Immature natural killer cell (primary cell): ENCODE results near the gene ATP2A1. TPM values are rescaled to one million over a fixed set of nuclear protein-coding genes. Genes with fewer than 3 reads are reported as not detected.

ENCODE experiments used
- DNase-seq, 3 donors: peaks; one replicate each; pipeline ENCODE4 v3.0.0; 2022; ENCODE audit warnings: mixed read lengths in 1 of 3
- H3K27ac Mint-ChIP-seq, 6 donors: one replicate each; pipeline ENCODE4 v1.8.0; 2020; ENCODE audit warnings: mixed read lengths in 6 of 6, mild to moderate bottlenecking in 5 of 6, inconsistent platforms in 4 of 6, moderate library complexity in 3 of 6
- H3K27me3 Mint-ChIP-seq, 3 donors: one replicate each; pipeline ENCODE4 v1.8.0; 2020 to 2021; ENCODE audit warnings: low read depth in 3 of 3, mild to moderate bottlenecking in 3 of 3, mixed read lengths in 3 of 3, moderate library complexity in 3 of 3, inconsistent platforms in 1 of 3
- H3K36me3 Mint-ChIP-seq, 3 donors: one replicate each; pipeline ENCODE4 v1.8.0; 2020; ENCODE audit warnings: mixed read lengths in 3 of 3, inconsistent platforms in 2 of 3, mild to moderate bottlenecking in 2 of 3
- H3K4me1 Mint-ChIP-seq, 2 donors: one replicate each; pipeline ENCODE4 v1.8.0; 2020; ENCODE audit warnings: inconsistent platforms in 2 of 2, mild to moderate bottlenecking in 2 of 2, mixed read lengths in 2 of 2, moderate library complexity in 1 of 2
- H3K4me3 Mint-ChIP-seq, 5 donors: one replicate each; pipeline ENCODE4 v1.8.0; 2020; ENCODE audit warnings: mild to moderate bottlenecking in 5 of 5, mixed read lengths in 5 of 5, inconsistent platforms in 3 of 5, moderate library complexity in 3 of 5
- H3K9me3 Mint-ChIP-seq, 6 donors: one replicate each; pipeline ENCODE4 v1.8.0; 2020; ENCODE audit warnings: mild to moderate bottlenecking in 6 of 6, mixed read lengths in 6 of 6, inconsistent platforms in 4 of 6, moderate library complexity in 3 of 6
- polyA plus RNA-seq, 3 donors: library from polyadenylated mRNA; unstranded; fragments of 300-500 nt; fragmentation: Illumina TruSeq; gene quantifications; one replicate each; pipeline ENCODE4 v1.2.3, GENCODE V29; 2021

ATP2A1 gene
- polyA plus RNA-seq, 3 donors from 2014 or later, result 0.31 TPM; not detected in 2

DNA sequence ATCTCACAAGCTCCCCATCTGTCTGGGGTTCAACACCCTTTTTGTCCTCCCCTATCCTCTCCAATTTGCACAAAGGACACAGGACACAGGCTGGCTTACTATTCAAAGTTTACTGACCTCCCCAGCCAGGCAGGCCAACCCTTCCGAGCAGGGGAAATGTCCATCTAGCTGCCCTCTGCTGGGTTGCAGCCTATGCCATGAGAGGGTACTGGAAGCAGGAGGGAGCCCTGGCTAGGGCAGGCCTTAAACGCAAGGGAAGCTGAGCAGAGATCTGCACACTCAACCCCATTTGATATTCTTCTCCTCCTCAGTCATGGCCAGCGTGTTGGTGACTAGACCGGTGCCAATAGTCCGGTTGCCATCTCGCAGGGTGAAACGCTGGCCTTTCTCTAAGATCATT is 35.6 kb upstream of the ATP2A1 start:
- H3K9me3 Mint-ChIP-seq, result no peaks in the 10 kb centered on the region
- H3K27ac Mint-ChIP-seq, result peak overlapping the region in 2 of 6 donors; percentile 7 to 13
- peaks cover 3 to 12% (median 6%) of the 10 kb centered on the region in 3 donors for H3K36me3 Mint-ChIP-seq
- peaks cover 1 to 10% (median 4%) of the 10 kb centered on the region in 3 donors for H3K27me3 Mint-ChIP-seq
- H3K4me1 Mint-ChIP-seq, result peaks cover 32 to 35% of the 10 kb centered on the region in 2 donors
- DNase-seq, result no peak
- no peak overlapping the region for H3K4me3 Mint-ChIP-seq

DNA sequence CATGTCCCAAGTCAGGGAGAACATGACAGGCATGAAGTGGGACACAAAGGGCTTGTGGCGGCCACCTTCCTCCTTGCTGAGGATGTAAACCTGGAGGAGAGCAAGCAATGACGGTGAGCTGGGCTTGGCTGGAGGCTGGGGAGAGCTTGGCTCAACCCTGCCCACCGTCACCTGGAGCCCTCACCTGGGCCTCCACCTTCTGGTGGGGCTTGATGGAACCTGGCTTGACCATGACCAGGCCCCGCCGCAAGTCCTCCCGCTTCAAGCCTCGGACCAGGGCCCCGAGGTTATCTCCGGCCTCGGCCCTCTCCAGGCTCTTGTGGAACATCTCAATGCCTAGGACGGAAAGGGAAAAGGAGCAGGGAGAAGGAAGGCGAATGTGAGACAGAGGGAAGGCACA is 34.5 kb upstream of the ATP2A1 start:
- no peak overlapping the region for H3K4me3 Mint-ChIP-seq
- H3K27me3 Mint-ChIP-seq, result peaks cover 1 to 8% (median 2%) of the 10 kb centered on the region in 3 donors
- DNase-seq, result no peak
- H3K27ac Mint-ChIP-seq, result no peak overlapping the region
- H3K4me1 Mint-ChIP-seq, result peaks cover 32 to 33% of the 10 kb centered on the region in 2 donors
- peaks cover 0 to 6% (median 4%) of the 10 kb centered on the region in 3 donors for H3K36me3 Mint-ChIP-seq
- no peaks in the 10 kb centered on the region for H3K9me3 Mint-ChIP-seq

GRCh38 chr16:28844226-28844885 is 33.9 kb upstream of the ATP2A1 start:
- H3K27me3 Mint-ChIP-seq, result peaks cover 1 to 8% (median 2%) of the 10 kb centered on the region in 3 donors
- H3K4me1 Mint-ChIP-seq, result peaks cover 32 to 33% of the 10 kb centered on the region in 2 donors
- peaks cover 0 to 6% (median 4%) of the 10 kb centered on the region in 3 donors for H3K36me3 Mint-ChIP-seq
- no peaks in the 10 kb centered on the region for H3K9me3 Mint-ChIP-seq
- peak overlapping the region; percentile 35 to 97 (median 94) for H3K4me3 Mint-ChIP-seq
- peak overlapping the region in 4 of 6 donors; percentile 94 to 97 (median 94) for H3K27ac Mint-ChIP-seq
- DNase-seq, result no peak

DNA sequence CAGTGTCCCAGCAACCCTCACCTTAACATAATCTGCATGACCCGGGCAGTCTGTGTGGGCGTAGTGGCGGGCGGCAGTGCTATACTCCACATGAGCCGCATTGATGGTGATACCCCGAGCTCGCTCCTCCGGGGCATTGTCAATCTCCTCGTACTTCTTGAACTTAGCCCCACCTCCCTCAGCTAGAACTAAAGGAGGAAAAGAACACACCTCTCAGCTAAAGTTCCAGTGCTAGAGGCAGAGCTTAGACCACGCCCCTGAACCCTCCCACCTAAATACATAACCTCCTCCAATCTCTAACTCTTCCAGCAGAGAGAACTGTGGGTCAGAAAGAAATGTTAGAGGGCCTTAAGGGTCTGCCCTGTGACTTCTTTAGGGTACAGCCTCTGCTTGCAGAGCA is 33.0 kb upstream of the ATP2A1 start:
- Mint-ChIP-seq H3K27ac (peak overlapping the region; percentile 86 to 97 (median 94)), H3K4me1 (peaks cover 32 to 33% of the 10 kb centered on the region in 2 donors), H3K9me3 (no peaks in the 10 kb centered on the region), H3K4me3 (peak overlapping the region; percentile 89 to 97 (median 94)), H3K27me3 (peaks cover 1 to 8% (median 2%) of the 10 kb centered on the region in 3 donors), H3K36me3 (peaks cover 0 to 6% (median 4%) of the 10 kb centered on the region in 3 donors)
- DNase-seq, result no peak

GRCh38 chr16:28845761-28846079 is 32.6 kb upstream of the ATP2A1 start:
- H3K4me3 Mint-ChIP-seq, result peak overlapping the region; percentile 89 to 97 (median 94)
- peaks cover 1 to 8% (median 2%) of the 10 kb centered on the region in 3 donors for H3K27me3 Mint-ChIP-seq
- H3K4me1 Mint-ChIP-seq, result peaks cover 32 to 33% of the 10 kb centered on the region in 2 donors
- peak overlapping the region; percentile 86 to 97 (median 94) for H3K27ac Mint-ChIP-seq
- no peaks in the 10 kb centered on the region for H3K9me3 Mint-ChIP-seq
- no peak for DNase-seq
- H3K36me3 Mint-ChIP-seq, result peaks cover 0 to 6% (median 4%) of the 10 kb centered on the region in 3 donors

DNA sequence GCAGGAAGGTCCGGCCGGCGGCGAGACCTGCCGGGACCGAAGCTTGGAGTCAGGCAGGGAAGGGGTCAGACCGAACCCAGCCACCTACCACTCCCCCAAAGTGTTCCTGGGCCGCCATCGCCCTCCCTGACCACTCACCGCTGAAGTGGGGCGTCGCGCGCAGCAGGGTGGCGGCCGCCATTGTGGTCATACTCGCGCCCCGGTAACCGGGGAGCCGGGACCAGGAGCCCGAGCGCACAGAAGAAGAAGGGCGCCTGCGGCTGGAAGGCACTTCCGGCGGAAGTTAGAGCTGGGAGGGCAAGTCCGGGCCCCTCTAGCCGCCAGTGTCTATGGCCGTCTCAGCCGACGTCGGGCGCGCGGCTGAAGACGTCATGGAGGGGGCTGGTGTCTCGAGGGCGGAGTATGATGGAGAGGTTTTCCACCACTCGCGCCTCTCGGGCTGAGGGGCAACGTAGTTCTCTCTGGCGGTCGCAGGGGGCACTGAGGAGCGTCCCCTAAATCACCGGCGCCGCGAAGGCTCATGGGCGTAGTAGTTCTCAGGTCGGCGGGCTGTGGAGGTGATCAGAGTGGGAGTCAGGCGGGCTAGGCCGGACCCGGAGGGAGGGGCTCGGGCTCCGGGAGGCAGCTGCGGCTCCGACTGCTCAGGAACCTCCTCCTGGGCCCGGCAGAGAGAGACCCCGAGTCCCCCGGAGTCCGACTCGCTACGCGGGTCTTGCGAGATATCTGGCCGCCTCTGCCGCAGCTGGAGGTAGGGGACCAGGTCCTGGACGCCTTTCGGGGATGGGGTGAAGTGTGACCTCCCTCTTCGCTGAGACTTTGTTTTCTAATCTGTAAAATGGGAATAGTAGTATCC is 32.0 kb upstream of the ATP2A1 start, which contains the start of gene TUFM:
TUFM (minus strand) TSS at position 269 of the 853 bp plus-strand sequence; CDS start at position 190, 79 bp downstream.
- Mint-ChIP-seq H3K36me3 (peaks cover 0 to 6% (median 4%) of the 10 kb centered on the region in 3 donors), H3K9me3 (no peaks in the 10 kb centered on the region), H3K27ac (peak within 1 kb of the TSS; percentile 86 to 97 (median 94)), H3K4me3 (peak within 1 kb of the TSS; percentile 89 to 97 (median 94)), H3K27me3 (peaks cover 1 to 8% (median 2%) of the 10 kb centered on the region in 3 donors), H3K4me1 (peaks cover 32 to 33% of the 10 kb centered on the region in 2 donors)
- DNase-seq, result peak; percentile 97 to 99 (median 98)

GRCh38 chr16:28846933-28847273 is 31.4 kb upstream of the ATP2A1 start:
- H3K4me1 Mint-ChIP-seq, result peaks cover 32 to 33% of the 10 kb centered on the region in 2 donors
- H3K4me3 Mint-ChIP-seq, result peak overlapping the region; percentile 89 to 97 (median 94)
- H3K27ac Mint-ChIP-seq, result peak overlapping the region; percentile 86 to 97 (median 94)
- no peak for DNase-seq
- peaks cover 1 to 7% (median 2%) of the 10 kb centered on the region in 3 donors for H3K27me3 Mint-ChIP-seq
- H3K9me3 Mint-ChIP-seq, result no peaks in the 10 kb centered on the region
- peaks cover 0 to 6% (median 4%) of the 10 kb centered on the region in 3 donors for H3K36me3 Mint-ChIP-seq

DNA sequence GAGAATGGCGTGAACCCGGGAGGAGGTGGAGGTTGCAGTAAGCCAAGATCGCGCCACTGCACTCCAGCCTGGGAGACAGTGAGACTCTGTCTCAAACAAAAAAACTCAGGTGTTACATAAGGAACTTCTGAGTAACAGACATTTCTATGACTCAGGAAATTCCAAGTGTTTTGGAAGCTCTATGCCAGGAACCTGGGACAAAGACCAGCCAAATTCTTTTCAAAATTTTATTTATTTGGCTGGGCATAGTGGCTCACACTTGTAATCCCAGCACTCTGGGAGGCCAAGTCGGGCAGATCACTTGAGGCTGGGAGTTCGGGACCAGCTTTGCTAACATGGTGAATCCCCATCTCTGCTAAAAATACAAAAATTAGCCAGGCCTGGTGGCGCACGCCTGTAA is 19.9 kb upstream of the ATP2A1 start:
- no peaks in the 10 kb centered on the region for H3K36me3 Mint-ChIP-seq
- no peak for DNase-seq
- H3K27ac Mint-ChIP-seq, result no peak overlapping the region
- peaks cover 4 to 7% of the 10 kb centered on the region in 2 donors for H3K4me1 Mint-ChIP-seq
- H3K9me3 Mint-ChIP-seq, result no peaks in the 10 kb centered on the region
- no peak overlapping the region for H3K4me3 Mint-ChIP-seq
- H3K27me3 Mint-ChIP-seq, result peaks cover 0 to 2% (median 0%) of the 10 kb centered on the region in 3 donors

DNA sequence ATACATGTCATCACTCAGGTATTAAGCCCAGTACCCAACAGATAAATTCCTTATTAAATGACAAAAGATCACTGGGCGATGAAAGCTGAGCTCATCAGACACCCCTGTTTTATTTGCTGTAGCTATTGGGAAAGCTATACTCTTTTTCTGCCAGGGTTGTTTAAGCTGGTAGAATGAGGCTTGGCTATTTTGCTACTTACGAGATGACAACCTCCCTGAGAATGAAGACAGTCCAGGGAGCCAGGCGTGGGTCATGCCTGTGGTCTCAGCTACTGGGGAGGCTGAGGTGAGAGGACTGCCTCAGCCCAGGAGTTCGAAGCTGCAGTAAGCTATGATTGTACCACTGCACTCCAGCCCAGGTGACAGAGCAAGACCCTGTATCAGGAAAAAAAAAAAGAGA is 19.0 kb upstream of the ATP2A1 start:
- Mint-ChIP-seq H3K27ac (peak overlapping the region in 1 of 6 donors; percentile 13), H3K4me1 (peaks cover 8 to 11% of the 10 kb centered on the region in 2 donors), H3K27me3 (peaks cover 0 to 2% (median 0%) of the 10 kb centered on the region in 3 donors), H3K36me3 (no peaks in the 10 kb centered on the region), H3K9me3 (no peaks in the 10 kb centered on the region), H3K4me3 (no peak overlapping the region)
- DNase-seq, result no peak

- peaks cover 0 to 1% (median 0%) of the 10 kb centered on the region in 6 donors for H3K9me3 Mint-ChIP-seq
- H3K4me3 Mint-ChIP-seq, result peak overlapping the region; percentile 98 to 99 (median 98)
- peaks cover 22 to 24% of the 10 kb centered on the region in 2 donors for H3K4me1 Mint-ChIP-seq
- no peak for DNase-seq
- peaks cover 0 to 4% (median 0%) of the 10 kb centered on the region in 3 donors for H3K36me3 Mint-ChIP-seq
- H3K27ac Mint-ChIP-seq, result peak overlapping the region; percentile 93 to 99 (median 97)
- H3K27me3 Mint-ChIP-seq, result peaks cover 0 to 3% (median 2%) of the 10 kb centered on the region in 3 donors
Observed at GRCh38 chr16:28863929-28864793, 14.1 kb upstream of the ATP2A1 start.

DNA sequence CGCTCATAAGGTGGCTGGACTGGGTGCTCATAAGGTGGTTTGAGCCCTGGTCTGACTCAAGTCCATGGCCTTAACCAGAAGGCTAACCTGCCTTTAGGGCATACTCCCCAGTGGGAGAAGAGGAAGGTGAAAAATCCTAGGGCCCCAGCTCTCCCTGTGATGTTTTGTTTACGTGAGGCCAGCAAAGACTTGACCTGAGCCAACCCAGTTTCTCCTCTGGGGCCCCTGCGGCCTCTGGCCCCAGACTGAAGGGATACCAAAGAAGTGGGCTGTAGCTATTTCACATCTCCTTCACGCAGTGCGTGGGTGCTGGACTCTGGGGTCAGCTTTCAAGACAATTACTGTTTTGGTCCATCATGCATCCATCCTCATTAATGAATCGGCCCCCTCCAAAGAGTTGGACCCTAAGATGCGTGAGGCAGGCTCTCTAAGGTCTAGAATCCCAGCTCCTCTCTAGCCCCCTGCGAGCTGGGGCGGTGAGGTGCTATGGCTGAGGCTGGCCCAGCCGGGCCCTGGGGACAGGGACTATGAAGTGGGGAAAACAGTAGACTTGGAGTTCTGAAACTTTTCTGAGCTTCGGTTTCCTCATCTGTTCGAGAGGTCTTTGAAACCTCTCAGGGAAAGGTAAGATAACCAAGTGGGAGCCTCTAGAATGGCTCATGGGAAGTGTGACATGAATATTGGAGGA is 13.1 kb upstream of the ATP2A1 start:
- Mint-ChIP-seq H3K9me3 (peaks cover 0 to 1% (median 0%) of the 10 kb centered on the region in 6 donors), H3K4me1 (peaks cover 22 to 24% of the 10 kb centered on the region in 2 donors), H3K4me3 (peak overlapping the region; percentile 98 to 99 (median 98)), H3K27me3 (peaks cover 0 to 3% (median 2%) of the 10 kb centered on the region in 3 donors), H3K27ac (peak overlapping the region; percentile 73 to 99 (median 94)), H3K36me3 (peaks cover 0 to 14% (median 5%) of the 10 kb centered on the region in 3 donors)
- DNase-seq, result no peak

- H3K4me1 Mint-ChIP-seq, result peaks cover 22 to 24% of the 10 kb centered on the region in 2 donors
- H3K27me3 Mint-ChIP-seq, result peaks cover 0 to 3% (median 2%) of the 10 kb centered on the region in 3 donors
- no peak overlapping the region for H3K4me3 Mint-ChIP-seq
- peaks cover 0 to 17% (median 9%) of the 10 kb centered on the region in 3 donors for H3K36me3 Mint-ChIP-seq
- DNase-seq, result no peak
- H3K27ac Mint-ChIP-seq, result peak overlapping the region in 1 of 6 donors; percentile 95
- peaks cover 0 to 1% (median 0%) of the 10 kb centered on the region in 6 donors for H3K9me3 Mint-ChIP-seq
Observed at GRCh38 chr16:28865722-28866453, 12.4 kb upstream of the ATP2A1 start.
